Neutrophil (primary cell): Measurements from ENCODE around the gene SNX10.

Experiments
- H3K27ac ChIP-seq: fragments of 200-600 bp; sonication (generic); 2 replicates; pipeline ENCODE4 v1.5.1; 2016; ENCODE audit warnings: mild to moderate bottlenecking, moderate library complexity
- H3K27me3 ChIP-seq: fragments of 200-600 bp; sonication (generic); 2 replicates; pipeline ENCODE4 v1.6.0; 2016; ENCODE audit warnings: mild to moderate bottlenecking
- H3K36me3 ChIP-seq: fragments of 200-600 bp; sonication (generic); 2 replicates; pipeline ENCODE4 v1.5.1; 2017
- H3K4me1 ChIP-seq, 2 experiments: fragments of 200-600 bp in 1 of 2; sonication (generic) in 1 of 2; 1 replicate in 1 of 2; 2 replicates in 1 of 2; pipeline versions ENCODE4 v1.5.1 to v1.6.1; 2013 to 2016; ENCODE audit warnings: low read depth in 1 of 2, low read length in 1 of 2, mild to moderate bottlenecking in 1 of 2, moderate library complexity in 1 of 2; ENCODE audit not compliant: control insufficient read depth in 1 of 2, insufficient read depth in 1 of 2
- H3K4me3 ChIP-seq, 2 experiments: fragments of 200-600 bp in 1 of 2; sonication (generic) in 1 of 2; 1 replicate in 1 of 2; 2 replicates in 1 of 2; pipeline ENCODE4 v1.5.1; 2013 to 2016; ENCODE audit warnings: low read depth in 1 of 2, low read length in 1 of 2, mild to moderate bottlenecking in 1 of 2, moderate library complexity in 1 of 2
- H3K9me3 ChIP-seq: fragments of 200-600 bp; sonication (generic); 2 replicates; pipeline ENCODE4 v1.5.1; 2016
- TF ChIP-seq, protein P1 (sequence below): fragments of 200-600 bp; sonication (generic); IDR thresholded peaks from 2 replicates; pipeline ENCODE4 v1.5.1; 2016; ENCODE audit warnings: antibody characterized with exemption

The SNX10 gene

DNA sequence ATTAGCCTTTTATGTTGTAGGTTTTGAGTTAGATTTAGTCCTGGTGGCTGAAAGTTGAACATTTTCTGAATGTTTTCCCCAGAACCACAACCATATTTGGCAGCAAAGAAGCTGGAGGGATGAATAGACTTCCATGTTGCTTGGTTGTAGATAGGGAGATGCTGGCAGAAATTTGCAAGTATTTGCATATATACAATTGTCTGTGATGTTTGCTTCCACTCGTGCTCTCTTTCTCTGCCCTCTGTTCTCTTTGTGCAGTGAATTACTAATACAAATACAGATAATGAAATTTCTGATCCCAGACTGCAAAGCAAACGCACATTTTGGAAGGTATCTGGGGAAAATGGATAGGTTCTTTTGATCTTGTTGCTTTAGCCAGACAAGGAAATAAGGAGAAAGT, 96.1 kb downstream of the SNX10 start:
- Histone ChIP-seq H3K36me3 (no peaks in the 10 kb centered on the region), H3K27ac (no peak overlapping the region), H3K27me3 (peaks cover 100% of the 10 kb centered on the region), H3K4me1 (peaks cover 0 to 3% of the 10 kb centered on the region in 2 experiments), H3K4me3 (no peak overlapping the region), H3K9me3 (no peaks in the 10 kb centered on the region)
- TF ChIP-seq, protein P1, sequence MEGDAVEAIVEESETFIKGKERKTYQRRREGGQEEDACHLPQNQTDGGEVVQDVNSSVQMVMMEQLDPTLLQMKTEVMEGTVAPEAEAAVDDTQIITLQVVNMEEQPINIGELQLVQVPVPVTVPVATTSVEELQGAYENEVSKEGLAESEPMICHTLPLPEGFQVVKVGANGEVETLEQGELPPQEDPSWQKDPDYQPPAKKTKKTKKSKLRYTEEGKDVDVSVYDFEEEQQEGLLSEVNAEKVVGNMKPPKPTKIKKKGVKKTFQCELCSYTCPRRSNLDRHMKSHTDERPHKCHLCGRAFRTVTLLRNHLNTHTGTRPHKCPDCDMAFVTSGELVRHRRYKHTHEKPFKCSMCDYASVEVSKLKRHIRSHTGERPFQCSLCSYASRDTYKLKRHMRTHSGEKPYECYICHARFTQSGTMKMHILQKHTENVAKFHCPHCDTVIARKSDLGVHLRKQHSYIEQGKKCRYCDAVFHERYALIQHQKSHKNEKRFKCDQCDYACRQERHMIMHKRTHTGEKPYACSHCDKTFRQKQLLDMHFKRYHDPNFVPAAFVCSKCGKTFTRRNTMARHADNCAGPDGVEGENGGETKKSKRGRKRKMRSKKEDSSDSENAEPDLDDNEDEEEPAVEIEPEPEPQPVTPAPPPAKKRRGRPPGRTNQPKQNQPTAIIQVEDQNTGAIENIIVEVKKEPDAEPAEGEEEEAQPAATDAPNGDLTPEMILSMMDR = no peak

DNA sequence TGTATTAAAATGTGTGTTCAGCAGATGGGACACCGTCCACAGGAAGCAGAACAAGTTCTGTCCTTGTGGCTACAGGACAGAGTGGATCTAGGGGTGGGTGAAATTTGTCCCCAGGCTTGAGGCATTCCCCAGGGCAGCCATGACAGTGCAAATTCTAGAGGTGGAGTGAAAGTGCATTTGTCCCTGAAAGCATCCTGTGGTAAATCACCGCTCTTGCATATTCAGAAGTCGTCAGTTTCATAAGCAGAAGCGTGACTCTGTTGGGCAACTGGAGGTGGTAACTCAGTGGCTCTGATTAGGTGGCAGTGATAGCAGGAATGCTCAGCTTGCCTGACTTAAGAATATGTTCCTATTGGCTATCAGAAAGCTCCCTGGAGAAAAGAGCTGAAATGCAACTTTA, 96.6 kb downstream of the SNX10 start:
- Histone ChIP-seq H3K4me1 (peaks cover 0 to 3% of the 10 kb centered on the region in 2 experiments), H3K36me3 (no peaks in the 10 kb centered on the region), H3K27me3 (peaks cover 100% of the 10 kb centered on the region), H3K27ac (no peak overlapping the region), H3K9me3 (no peaks in the 10 kb centered on the region), H3K4me3 (no peak overlapping the region)
- TF ChIP-seq, protein P1 = no peak

DNA sequence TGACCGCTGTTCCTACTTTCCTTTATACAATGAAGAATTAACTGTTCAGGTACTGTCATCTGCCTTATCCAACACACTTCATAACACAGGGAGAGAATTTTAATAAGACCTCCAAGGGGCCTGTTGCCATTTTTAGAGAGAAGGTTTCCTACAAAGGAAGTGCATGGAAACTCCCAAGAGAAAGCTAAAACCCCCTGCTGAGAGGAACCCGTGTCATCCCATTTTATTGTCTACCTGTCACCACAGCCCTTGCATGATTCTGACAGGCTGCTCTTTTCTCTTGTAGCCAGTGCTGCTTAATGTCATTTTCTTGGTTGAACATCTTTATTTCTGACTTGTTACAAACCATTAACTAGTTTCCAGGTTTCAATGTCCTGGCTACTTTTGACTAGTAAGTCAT, 98.4 kb downstream of the SNX10 start:
- Histone ChIP-seq H3K4me3 (no peak overlapping the region), H3K9me3 (no peaks in the 10 kb centered on the region), H3K4me1 (peaks cover 0 to 3% of the 10 kb centered on the region in 2 experiments), H3K36me3 (no peaks in the 10 kb centered on the region), H3K27ac (no peak overlapping the region), H3K27me3 (peaks cover 97% of the 10 kb centered on the region)
- TF ChIP-seq, protein P1 = no peak

DNA sequence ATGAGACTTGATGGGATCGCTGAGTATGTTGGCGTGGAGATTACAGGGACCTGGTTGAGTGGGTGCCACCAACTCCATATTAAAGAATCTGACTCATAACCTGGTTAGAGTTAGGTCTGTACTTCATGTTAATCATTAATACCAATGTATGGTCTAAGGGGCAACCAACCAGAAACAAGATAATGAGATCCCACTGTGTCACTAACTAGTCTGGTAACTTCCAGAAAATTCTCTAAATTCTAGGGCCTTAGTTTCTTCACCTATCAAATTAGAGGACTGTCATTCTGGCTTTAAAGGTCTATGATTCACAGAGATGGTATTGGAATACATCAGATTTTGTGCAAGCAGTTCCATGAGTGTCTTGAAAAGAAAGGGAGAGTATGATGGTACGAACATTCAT, 102.2 kb downstream of the SNX10 start:
- H3K36me3 ChIP-seq = no peaks in the 10 kb centered on the region
- H3K27ac ChIP-seq = no peak overlapping the region
- TF ChIP-seq, protein P1 = no peak
- no peaks in the 10 kb centered on the region for H3K9me3 ChIP-seq
- no peak overlapping the region for H3K4me3 ChIP-seq
- peaks cover 11% of the 10 kb centered on the region in 2 experiments for H3K4me1 ChIP-seq
- peaks cover 97% of the 10 kb centered on the region for H3K27me3 ChIP-seq

DNA sequence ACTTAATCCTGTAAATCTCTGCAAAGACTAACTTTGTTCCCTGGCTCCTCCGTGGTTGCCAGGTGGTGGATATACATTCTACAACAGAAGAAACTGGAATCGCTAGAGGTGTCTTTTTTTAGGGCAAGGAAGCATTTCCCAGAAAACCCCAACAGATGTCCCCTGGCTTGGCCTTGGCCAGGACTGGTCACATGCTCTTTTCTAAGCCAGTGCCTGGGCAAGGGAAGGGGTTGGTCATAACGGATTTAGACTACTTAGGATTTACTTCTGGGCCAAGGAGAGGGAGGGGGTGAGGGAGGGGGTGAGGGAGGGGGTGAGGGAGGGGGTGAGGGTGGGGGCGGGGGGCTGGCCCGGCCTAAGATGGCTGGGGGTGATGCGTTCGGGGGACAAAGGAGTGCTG, 105.7 kb downstream of the SNX10 start:
- Histone ChIP-seq H3K4me1 (peaks cover 16 to 18% of the 10 kb centered on the region in 2 experiments), H3K4me3 (no peak overlapping the region), H3K36me3 (no peaks in the 10 kb centered on the region), H3K9me3 (no peaks in the 10 kb centered on the region), H3K27ac (no peak overlapping the region), H3K27me3 (peaks cover 85% of the 10 kb centered on the region)
- TF ChIP-seq, protein P1 = no peak
